22Rv1 (cell line): ENCODE measurements around the gene VEGFB.

Source experiments
- H3K27ac ChIP-seq: fragments of 450-650 bp; 2 replicates; pipeline ENCODE4 v1.5.1; 2017
- CTCF ChIP-seq: fragments of 450-650 bp; IDR thresholded peaks from 2 replicates; pipeline ENCODE4 v1.5.1; 2017; ENCODE audit warnings: mild to moderate bottlenecking
- ZFX ChIP-seq: fragments of 450-650 bp; IDR thresholded peaks from 2 replicates; pipeline ENCODE4 v1.6.1; 2017; ENCODE audit warnings: antibody characterized with exemption, borderline replicate concordance

VEGFB gene

GRCh38 chr11:64244966-64245365 lies 10.6 kb downstream of the VEGFB start:
- TF ChIP-seq CTCF, result no peak
- TF ChIP-seq ZFX, result no peak
- H3K27ac ChIP-seq, result peak overlapping the region; percentile 97

DNA sequence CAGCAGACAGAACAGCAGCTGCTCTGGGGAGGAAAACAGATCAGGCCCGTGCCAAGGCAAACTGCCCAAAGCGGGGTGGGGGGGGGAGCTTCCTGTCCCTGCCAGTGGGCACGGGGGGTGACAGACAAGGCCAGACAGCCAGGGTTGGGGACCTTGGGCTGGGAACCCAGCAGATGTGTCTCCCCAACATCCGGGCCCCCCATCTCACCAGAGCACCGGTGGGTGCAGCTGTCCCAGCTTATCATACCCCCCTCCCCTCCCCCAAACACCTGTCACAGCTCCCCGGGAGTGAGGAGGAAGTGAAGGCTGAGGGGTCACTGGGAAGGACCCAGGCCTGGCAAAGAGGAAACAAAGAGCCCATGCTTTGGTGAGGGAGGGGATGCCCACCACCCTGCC lies 11.0 kb downstream of the VEGFB start:
- H3K27ac ChIP-seq, result peak overlapping the region; percentile 97
- TF ChIP-seq CTCF, result no peak
- no peak for TF ChIP-seq ZFX

DNA sequence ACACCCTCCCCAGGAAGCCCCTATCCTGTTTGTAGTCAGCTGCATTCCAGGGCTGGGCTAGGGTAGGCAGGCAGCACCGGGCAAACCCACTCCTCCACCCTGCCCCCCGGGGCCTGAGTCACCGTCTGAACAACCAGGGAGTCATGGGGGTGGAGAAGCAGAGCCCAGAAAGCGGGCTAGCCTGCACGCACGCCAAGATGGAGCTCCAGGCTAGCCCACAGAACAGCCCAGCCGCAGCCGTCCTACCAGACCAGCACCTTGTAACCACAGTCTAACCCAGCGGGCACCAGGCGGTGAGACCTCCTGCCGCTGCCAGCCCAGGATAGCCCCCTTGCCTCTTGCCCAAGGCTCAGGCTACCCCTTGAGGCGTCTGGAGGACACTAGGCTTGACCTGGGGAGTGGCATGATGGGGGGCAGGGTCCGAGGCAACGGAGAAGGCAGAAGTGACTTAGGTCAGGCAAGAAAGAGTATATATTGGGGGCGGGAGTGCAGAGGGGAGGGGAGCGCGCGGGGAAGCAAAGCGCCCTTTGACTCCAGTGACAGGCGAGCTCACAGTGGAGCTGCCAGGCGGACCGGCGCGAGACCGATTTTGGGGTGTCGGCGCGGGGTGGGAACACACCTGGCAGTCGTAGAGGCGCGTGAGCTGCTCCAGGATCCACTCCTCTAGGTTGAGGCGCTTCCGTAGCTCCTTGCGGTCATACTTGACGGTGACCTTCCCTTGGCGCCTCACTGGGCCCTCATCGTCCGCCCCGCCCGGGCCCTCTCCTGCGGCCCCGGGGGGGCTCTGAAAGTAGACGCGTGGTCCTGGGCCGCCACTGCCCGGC lies 11.6 kb downstream of the VEGFB start:
- TF ChIP-seq ZFX (no peak), CTCF (no peak)
- H3K27ac ChIP-seq, result peak overlapping the region; percentile 97

DNA sequence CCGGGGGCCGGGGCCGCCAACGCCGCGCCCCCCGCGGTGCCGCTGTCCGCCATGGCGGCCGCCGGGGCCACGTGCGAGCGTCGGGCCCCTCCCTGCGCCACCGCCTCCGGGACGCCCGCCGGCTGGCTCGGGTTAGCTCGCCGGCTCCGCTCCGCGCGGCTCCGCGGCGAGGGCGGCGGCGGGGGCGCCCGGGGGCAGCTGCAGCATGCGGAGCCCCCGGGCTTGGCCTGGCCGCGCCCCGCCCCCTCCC lies 12.2 kb downstream of the VEGFB start:
- H3K27ac ChIP-seq, result peak overlapping the region; percentile 97

DNA sequence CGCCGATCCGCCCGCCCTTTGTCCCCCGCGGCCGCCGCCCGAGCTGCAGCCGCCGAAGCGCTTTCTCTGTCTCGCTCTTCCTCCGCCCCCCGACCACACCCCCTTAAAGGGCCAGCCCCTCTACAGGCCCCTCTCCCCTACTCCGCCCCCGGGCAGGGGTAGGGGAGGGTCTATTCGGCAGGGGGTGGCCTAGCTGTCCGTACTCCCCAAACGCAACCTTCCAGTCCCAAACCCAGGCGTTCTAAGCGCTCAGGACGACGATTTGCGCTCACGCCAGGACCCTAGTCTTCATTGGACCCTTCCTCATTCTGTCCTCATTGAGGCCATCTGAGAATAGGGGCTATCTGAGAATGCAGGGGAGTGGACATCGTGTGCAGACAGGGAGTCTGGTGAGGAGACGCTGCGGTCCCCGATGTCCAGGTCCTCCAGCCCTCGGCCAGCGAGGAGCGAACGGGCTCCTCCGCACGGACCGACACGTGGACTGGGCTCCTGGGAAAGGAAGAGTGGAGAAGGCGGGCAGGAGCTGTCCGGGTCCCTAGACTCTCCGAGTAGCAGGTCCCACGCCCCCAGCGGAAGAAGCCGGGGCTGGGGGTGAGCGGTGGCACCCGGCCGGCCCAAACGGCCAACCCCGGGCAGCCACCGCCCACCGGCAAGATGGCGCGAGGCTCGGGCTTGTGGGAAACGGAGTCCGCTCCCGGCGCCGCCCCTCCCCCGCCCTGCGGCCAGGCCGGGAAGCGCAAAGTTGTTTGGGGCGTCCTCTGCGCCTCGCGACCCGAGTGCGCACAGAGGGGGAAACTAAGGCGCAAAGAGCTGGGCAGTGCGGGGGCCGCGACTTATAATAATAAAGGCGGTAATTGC lies 12.7 kb downstream of the VEGFB start, which contains the start of gene PPP1R14B:
Gene PPP1R14B, minus strand, starts transcription at position 73 of the 858 bp plus-strand sequence. CDS start 270 bp downstream, outside the sequence.
- TF ChIP-seq ZFX, result no peak
- TF ChIP-seq CTCF, result 0 out of 2 replicates have a peak, but pooled peaks have one; percentile 16
- peak within 1 kb of the TSS; percentile 97 for H3K27ac ChIP-seq

DNA sequence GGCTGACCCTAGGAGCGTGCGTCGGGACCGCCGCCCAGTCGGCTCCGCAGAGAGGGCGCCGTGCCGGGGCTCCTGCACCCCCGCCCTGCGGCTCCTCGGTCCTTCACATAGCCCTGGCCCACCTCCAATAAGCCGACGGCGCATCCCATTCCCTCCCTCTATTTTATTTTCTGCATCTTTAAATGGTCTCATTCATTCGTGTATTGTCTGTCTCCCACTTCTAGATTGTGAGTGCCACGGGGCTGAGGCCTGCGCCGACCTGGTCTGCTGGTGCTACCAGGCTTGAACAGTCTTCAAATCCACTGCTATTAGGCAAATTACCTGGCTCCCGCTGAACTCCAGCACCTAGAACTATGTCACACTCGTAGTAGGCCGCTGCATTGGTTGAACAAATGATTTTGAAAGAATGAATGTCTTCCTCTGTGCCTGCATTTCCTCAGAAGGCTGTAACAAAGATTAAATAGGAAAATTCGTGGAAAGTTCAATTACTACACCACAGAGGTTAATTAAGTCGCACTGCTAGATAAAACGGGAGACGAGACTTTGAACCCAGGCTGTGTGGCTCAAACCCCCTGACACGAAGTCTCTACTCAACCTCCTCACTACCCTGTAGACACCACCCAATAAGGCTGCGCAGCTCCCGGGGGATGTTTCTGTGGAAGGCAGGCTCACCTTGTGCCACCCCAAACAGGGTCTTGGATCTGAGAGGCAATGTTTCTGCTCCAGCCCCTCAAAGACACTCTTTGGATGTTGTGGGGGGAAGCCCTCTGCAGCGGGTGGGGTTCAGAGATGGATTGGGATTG lies 13.5 kb downstream of the VEGFB start:
- H3K27ac ChIP-seq, result peak overlapping the region; percentile 97
- TF ChIP-seq CTCF, result no peak
- TF ChIP-seq ZFX, result no peak

GRCh38 chr11:64248578-64248977 lies 14.2 kb downstream of the VEGFB start:
- TF ChIP-seq CTCF, result no peak
- TF ChIP-seq ZFX, result no peak
- no peak overlapping the region for H3K27ac ChIP-seq
